Subcutaneous adipose tissue (tissue), 4 donors: ENCODE measurements around the gene APLF. TPM values are rescaled to one million over a fixed set of nuclear protein-coding genes. Genes with fewer than 3 reads are reported as not detected.

Experiments
- CTCF ChIP-seq: fragments of 450-650 bp; IDR thresholded peaks from one replicate; pipeline ENCODE4 v1.5.1; 2016; ENCODE audit warnings: low read depth, mild to moderate bottlenecking, control low read depth, antibody characterized with exemption, moderate library complexity
- total RNA-seq, 4 donors: library from RNA; depleted of rRNA; stranded (reverse); fragments of >200 nt; gene quantifications; one replicate each; pipeline ENCODE4 v1.1.0, GENCODE V29; 2016

The APLF gene
- total RNA-seq, 4 donors from 2014 or later, result 6.6 to 10.8 (median 10.1) TPM

GRCh38 chr2:68469935-68470334 is 2.5 kb downstream of the APLF start:
- TF ChIP-seq CTCF, result no peak

- TF ChIP-seq CTCF, result no peak
Measured at GRCh38 chr2:68471385-68471784, 4.0 kb downstream of the APLF start.

GRCh38 chr2:68472796-68473414 is 5.5 kb downstream of the APLF start:
- no peak for TF ChIP-seq CTCF

- no peak for TF ChIP-seq CTCF
Measured at GRCh38 chr2:68475110-68475509, 7.7 kb downstream of the APLF start.

GRCh38 chr2:68475576-68475975 is 8.2 kb downstream of the APLF start:
- no peak for TF ChIP-seq CTCF

GRCh38 chr2:68476454-68476853 is 9.1 kb downstream of the APLF start:
- no peak for TF ChIP-seq CTCF

GRCh38 chr2:68478688-68479087 is 11.3 kb downstream of the APLF start:
- no peak for TF ChIP-seq CTCF
